ENCODE results near the gene DDX10.
A peak's percentile ranks its signal among the peaks of the same experiment; 100 is the strongest.

The DDX10 gene

DNA sequence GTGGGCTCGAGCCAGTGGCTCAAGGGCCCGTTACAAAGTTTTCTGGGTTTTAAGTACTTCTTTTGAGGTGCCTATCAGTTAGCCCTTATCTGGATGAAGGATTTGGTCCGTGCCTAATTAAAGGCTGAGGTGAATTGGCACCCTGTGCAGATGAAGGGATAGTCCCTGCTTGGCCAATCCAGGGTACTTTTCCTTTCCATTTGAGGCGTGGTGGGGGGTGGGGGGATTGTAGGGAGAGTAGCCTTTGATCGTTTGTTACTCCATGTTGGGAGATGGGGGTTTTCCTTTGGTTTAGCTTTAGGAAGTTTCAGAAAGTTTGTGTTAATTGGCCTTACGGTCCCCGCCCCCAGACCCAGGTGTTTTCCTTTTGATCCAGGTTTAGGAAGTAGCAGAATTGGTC, 170.8 kb downstream of the DDX10 start:
- Histone ChIP-seq H3K4me3 (ENCODE audit: insufficient read depth, low read depth, low read length, poor library complexity, severe bottlenecking) (no peak overlapping the region), H3K27me3 (replicated peaks; ENCODE audit: control insufficient read depth, insufficient read depth, low read length, poor library complexity, severe bottlenecking) (no peaks in the 10 kb centered on the region), H3K4me1 (ENCODE audit: control insufficient read depth, insufficient read depth, low read length, poor library complexity, severe bottlenecking) (no peaks in the 10 kb centered on the region), H3K36me3 (ENCODE audit: control insufficient read depth, insufficient read depth, low read length) (peaks cover 6% of the 10 kb centered on the region), H3K27ac (ENCODE audit: insufficient read depth, low read length, poor library complexity, severe bottlenecking) (no peak overlapping the region), H3K9me3 (ENCODE audit: control insufficient read depth, low read length) (no peaks in the 10 kb centered on the region)
- DNase-seq, result no peak

- H3K27ac ChIP-seq (ENCODE audit: insufficient read depth, low read length, poor library complexity, severe bottlenecking), result no peak overlapping the region
- DNase-seq, result no peak
- peaks cover 6% of the 10 kb centered on the region for H3K36me3 ChIP-seq (ENCODE audit: control insufficient read depth, insufficient read depth, low read length)
- H3K4me3 ChIP-seq (ENCODE audit: insufficient read depth, low read depth, low read length, poor library complexity, severe bottlenecking), result no peak overlapping the region
- H3K9me3 ChIP-seq (ENCODE audit: control insufficient read depth, low read length), result no peaks in the 10 kb centered on the region
- H3K27me3 ChIP-seq (replicated peaks; ENCODE audit: control insufficient read depth, insufficient read depth, low read length, poor library complexity, severe bottlenecking), result no peaks in the 10 kb centered on the region
- H3K4me1 ChIP-seq (ENCODE audit: control insufficient read depth, insufficient read depth, low read length, poor library complexity, severe bottlenecking), result no peaks in the 10 kb centered on the region
Observed at GRCh38 chr11:108836541-108836940, 171.7 kb downstream of the DDX10 start.

- Histone ChIP-seq H3K36me3 (ENCODE audit: control insufficient read depth, insufficient read depth, low read length) (peaks cover 6% of the 10 kb centered on the region), H3K27me3 (replicated peaks; ENCODE audit: control insufficient read depth, insufficient read depth, low read length, poor library complexity, severe bottlenecking) (no peaks in the 10 kb centered on the region), H3K4me1 (ENCODE audit: control insufficient read depth, insufficient read depth, low read length, poor library complexity, severe bottlenecking) (no peaks in the 10 kb centered on the region), H3K27ac (ENCODE audit: insufficient read depth, low read length, poor library complexity, severe bottlenecking) (no peak overlapping the region), H3K9me3 (ENCODE audit: control insufficient read depth, low read length) (no peaks in the 10 kb centered on the region), H3K4me3 (ENCODE audit: insufficient read depth, low read depth, low read length, poor library complexity, severe bottlenecking) (no peak overlapping the region)
- DNase-seq, result no peak
Observed at GRCh38 chr11:108838102-108838791, 173.4 kb downstream of the DDX10 start.

DNA sequence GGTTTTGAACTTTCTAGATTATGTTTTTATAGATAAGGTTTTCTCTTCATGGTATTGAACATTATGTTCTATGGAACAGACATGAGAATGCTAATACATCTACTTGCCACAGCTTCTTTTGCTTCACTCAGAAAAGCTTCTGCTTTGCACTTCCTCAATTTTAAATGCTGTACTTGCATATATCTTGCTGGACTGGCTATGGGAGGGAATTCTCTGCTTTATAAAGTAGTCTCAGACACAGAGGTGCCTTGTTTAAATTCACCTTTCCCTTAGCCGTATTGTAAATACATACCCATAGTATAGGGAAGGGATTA, 173.9 kb downstream of the DDX10 start:
- Histone ChIP-seq H3K4me3 (ENCODE audit: insufficient read depth, low read depth, low read length, poor library complexity, severe bottlenecking) (no peak overlapping the region), H3K27ac (ENCODE audit: insufficient read depth, low read length, poor library complexity, severe bottlenecking) (no peak overlapping the region), H3K36me3 (ENCODE audit: control insufficient read depth, insufficient read depth, low read length) (peaks cover 6% of the 10 kb centered on the region), H3K27me3 (replicated peaks; ENCODE audit: control insufficient read depth, insufficient read depth, low read length, poor library complexity, severe bottlenecking) (no peaks in the 10 kb centered on the region), H3K4me1 (ENCODE audit: control insufficient read depth, insufficient read depth, low read length, poor library complexity, severe bottlenecking) (no peaks in the 10 kb centered on the region), H3K9me3 (ENCODE audit: control insufficient read depth, low read length) (no peaks in the 10 kb centered on the region)
- DNase-seq, result no peak

GRCh38 chr11:108846009-108846408, 181.1 kb downstream of the DDX10 start:
- Histone ChIP-seq H3K27me3 (replicated peaks; ENCODE audit: control insufficient read depth, insufficient read depth, low read length, poor library complexity, severe bottlenecking) (no peaks in the 10 kb centered on the region), H3K4me1 (ENCODE audit: control insufficient read depth, insufficient read depth, low read length, poor library complexity, severe bottlenecking) (no peaks in the 10 kb centered on the region), H3K36me3 (ENCODE audit: control insufficient read depth, insufficient read depth, low read length) (no peaks in the 10 kb centered on the region), H3K9me3 (ENCODE audit: control insufficient read depth, low read length) (no peaks in the 10 kb centered on the region), H3K4me3 (ENCODE audit: insufficient read depth, low read depth, low read length, poor library complexity, severe bottlenecking) (no peak overlapping the region), H3K27ac (ENCODE audit: insufficient read depth, low read length, poor library complexity, severe bottlenecking) (no peak overlapping the region)
- DNase-seq, result no peak

- Histone ChIP-seq H3K9me3 (ENCODE audit: control insufficient read depth, low read length) (no peaks in the 10 kb centered on the region), H3K4me3 (ENCODE audit: insufficient read depth, low read depth, low read length, poor library complexity, severe bottlenecking) (no peak overlapping the region)
- DNase-seq, result no peak
Observed at GRCh38 chr11:108847298-108847990, 182.6 kb downstream of the DDX10 start.

GRCh38 chr11:108851781-108852180, 186.9 kb downstream of the DDX10 start:
- Histone ChIP-seq H3K4me3 (ENCODE audit: insufficient read depth, low read depth, low read length, poor library complexity, severe bottlenecking) (no peak overlapping the region), H3K36me3 (ENCODE audit: control insufficient read depth, insufficient read depth, low read length) (no peaks in the 10 kb centered on the region), H3K4me1 (ENCODE audit: control insufficient read depth, insufficient read depth, low read length, poor library complexity, severe bottlenecking) (no peaks in the 10 kb centered on the region), H3K9me3 (ENCODE audit: control insufficient read depth, low read length) (no peaks in the 10 kb centered on the region), H3K27ac (ENCODE audit: insufficient read depth, low read length, poor library complexity, severe bottlenecking) (no peak overlapping the region), H3K27me3 (replicated peaks; ENCODE audit: control insufficient read depth, insufficient read depth, low read length, poor library complexity, severe bottlenecking) (no peaks in the 10 kb centered on the region)
- no peak for DNase-seq

More at GRCh38 chr11:108847298-108847990, 182.6 kb downstream of the DDX10 start:
- H3K36me3 ChIP-seq (ENCODE audit: control insufficient read depth, insufficient read depth, low read length), result no peaks in the 10 kb centered on the region
- no peak overlapping the region for H3K27ac ChIP-seq (ENCODE audit: insufficient read depth, low read length, poor library complexity, severe bottlenecking)
- no peaks in the 10 kb centered on the region for H3K27me3 ChIP-seq (replicated peaks; ENCODE audit: control insufficient read depth, insufficient read depth, low read length, poor library complexity, severe bottlenecking)
- H3K4me1 ChIP-seq (ENCODE audit: control insufficient read depth, insufficient read depth, low read length, poor library complexity, severe bottlenecking), result no peaks in the 10 kb centered on the region

DNA sequence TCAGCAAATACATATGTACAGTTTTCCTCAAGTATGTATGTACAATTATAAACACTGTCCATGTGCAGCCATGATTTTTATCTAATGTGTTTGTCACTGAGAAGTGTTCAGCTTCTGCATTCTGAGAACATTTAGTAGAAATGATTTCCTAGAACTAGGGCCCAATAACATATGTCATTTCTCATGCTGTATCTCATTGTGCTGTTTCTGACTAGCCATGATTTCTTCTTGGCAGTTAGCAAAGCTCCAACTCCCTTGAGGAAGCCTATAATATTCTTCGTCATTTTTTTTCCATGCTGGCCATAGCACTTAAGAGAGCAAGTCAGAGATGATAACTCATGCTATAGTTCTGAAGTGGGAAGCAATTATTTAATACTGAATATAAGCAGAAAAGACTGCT, 187.8 kb downstream of the DDX10 start:
- no peak overlapping the region for H3K27ac ChIP-seq (ENCODE audit: insufficient read depth, low read length, poor library complexity, severe bottlenecking)
- no peaks in the 10 kb centered on the region for H3K36me3 ChIP-seq (ENCODE audit: control insufficient read depth, insufficient read depth, low read length)
- no peaks in the 10 kb centered on the region for H3K27me3 ChIP-seq (replicated peaks; ENCODE audit: control insufficient read depth, insufficient read depth, low read length, poor library complexity, severe bottlenecking)
- H3K9me3 ChIP-seq (ENCODE audit: control insufficient read depth, low read length), result no peaks in the 10 kb centered on the region
- H3K4me3 ChIP-seq (ENCODE audit: insufficient read depth, low read depth, low read length, poor library complexity, severe bottlenecking), result no peak overlapping the region
- H3K4me1 ChIP-seq (ENCODE audit: control insufficient read depth, insufficient read depth, low read length, poor library complexity, severe bottlenecking), result no peaks in the 10 kb centered on the region
- no peak for DNase-seq

DNA sequence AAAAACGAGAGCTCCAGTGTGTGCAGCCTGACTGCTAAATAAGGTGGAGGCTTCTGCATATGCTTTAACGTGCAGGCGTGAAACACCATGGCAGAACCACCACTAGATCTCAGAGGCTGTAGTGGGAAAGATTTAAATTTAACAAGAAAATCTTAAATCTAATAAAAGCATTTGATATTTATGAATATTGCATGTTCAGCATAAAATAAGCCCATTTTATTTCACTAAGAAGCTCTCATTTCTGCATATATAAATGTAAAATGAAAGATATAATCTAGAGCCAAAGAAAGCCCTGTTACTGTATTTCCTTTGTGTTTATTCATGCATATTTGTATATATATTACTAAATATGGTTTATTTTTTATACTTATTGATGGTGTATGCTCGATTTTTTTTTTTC, 188.3 kb downstream of the DDX10 start:
- no peak overlapping the region for H3K4me3 ChIP-seq (ENCODE audit: insufficient read depth, low read depth, low read length, poor library complexity, severe bottlenecking)
- no peaks in the 10 kb centered on the region for H3K36me3 ChIP-seq (ENCODE audit: control insufficient read depth, insufficient read depth, low read length)
- no peaks in the 10 kb centered on the region for H3K4me1 ChIP-seq (ENCODE audit: control insufficient read depth, insufficient read depth, low read length, poor library complexity, severe bottlenecking)
- no peak overlapping the region for H3K27ac ChIP-seq (ENCODE audit: insufficient read depth, low read length, poor library complexity, severe bottlenecking)
- no peaks in the 10 kb centered on the region for H3K27me3 ChIP-seq (replicated peaks; ENCODE audit: control insufficient read depth, insufficient read depth, low read length, poor library complexity, severe bottlenecking)
- no peak for DNase-seq
- H3K9me3 ChIP-seq (ENCODE audit: control insufficient read depth, low read length), result no peaks in the 10 kb centered on the region

DNA sequence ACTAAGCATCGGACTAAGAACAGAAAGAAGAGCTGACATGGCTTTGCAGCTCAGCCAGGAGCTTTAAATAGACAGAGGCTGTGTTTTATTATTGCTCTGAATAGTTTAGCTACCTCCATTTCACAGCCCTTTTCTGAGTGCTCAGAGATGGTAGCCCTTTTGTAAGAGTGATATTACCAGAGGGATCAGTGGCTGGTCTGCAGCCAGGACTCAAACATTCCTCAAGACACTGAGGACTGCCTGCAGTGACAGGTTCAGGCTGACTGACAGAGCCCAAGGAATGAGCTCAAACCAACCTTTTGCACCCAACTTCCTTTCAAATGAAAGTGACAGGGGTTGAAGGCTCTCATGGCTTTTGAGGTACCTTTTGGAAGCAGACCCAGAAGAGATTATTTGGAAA, 189.0 kb downstream of the DDX10 start:
- no peaks in the 10 kb centered on the region for H3K4me1 ChIP-seq (ENCODE audit: control insufficient read depth, insufficient read depth, low read length, poor library complexity, severe bottlenecking)
- H3K27me3 ChIP-seq (replicated peaks; ENCODE audit: control insufficient read depth, insufficient read depth, low read length, poor library complexity, severe bottlenecking), result no peaks in the 10 kb centered on the region
- no peaks in the 10 kb centered on the region for H3K36me3 ChIP-seq (ENCODE audit: control insufficient read depth, insufficient read depth, low read length)
- H3K27ac ChIP-seq (ENCODE audit: insufficient read depth, low read length, poor library complexity, severe bottlenecking), result no peak overlapping the region
- no peak for DNase-seq
- H3K9me3 ChIP-seq (ENCODE audit: control insufficient read depth, low read length), result no peaks in the 10 kb centered on the region
- peak overlapping the region; percentile 18 for H3K4me3 ChIP-seq (ENCODE audit: insufficient read depth, low read depth, low read length, poor library complexity, severe bottlenecking)

Data from effector memory CD4-positive, alpha-beta T cell (primary cell).